Inferior parietal cortex (tissue), 1 donor: ENCODE results near the gene IRF9.

ENCODE experiments used
- DNase-seq: peaks from one replicate; pipeline ENCODE4 v3.0.0-alpha.2; 2016; ENCODE audit errors: extremely low spot score

Gene IRF9

DNA sequence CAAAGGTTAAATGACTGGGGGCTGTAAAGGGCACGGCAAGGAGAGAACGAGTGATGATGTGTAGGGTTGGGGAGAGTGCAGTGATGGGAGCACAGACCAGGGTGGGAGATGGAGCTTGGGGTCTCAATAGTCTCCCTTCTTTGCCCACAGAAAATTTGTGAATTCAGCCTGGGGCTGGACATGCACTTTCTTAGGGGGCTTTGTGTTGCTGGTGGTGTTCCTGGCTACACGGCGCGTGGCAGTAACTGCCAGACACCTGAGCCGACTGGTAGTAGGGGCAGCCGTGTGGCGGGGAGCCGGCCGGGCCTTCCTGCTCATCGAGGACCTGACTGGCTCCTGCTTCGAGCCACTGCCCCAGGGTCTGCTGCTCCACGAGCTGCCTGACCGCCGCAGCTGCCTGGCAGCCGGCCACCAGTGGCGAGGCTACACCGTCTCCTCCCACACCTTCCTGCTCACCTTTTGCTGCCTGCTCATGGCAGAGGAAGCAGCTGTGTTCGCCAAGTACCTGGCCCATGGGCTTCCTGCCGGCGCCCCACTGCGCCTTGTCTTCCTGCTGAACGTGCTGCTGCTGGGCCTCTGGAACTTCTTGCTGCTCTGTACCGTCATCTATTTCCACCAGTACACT, 28.9 kb upstream of the IRF9 start:
- DNase-seq = no peak

DNA sequence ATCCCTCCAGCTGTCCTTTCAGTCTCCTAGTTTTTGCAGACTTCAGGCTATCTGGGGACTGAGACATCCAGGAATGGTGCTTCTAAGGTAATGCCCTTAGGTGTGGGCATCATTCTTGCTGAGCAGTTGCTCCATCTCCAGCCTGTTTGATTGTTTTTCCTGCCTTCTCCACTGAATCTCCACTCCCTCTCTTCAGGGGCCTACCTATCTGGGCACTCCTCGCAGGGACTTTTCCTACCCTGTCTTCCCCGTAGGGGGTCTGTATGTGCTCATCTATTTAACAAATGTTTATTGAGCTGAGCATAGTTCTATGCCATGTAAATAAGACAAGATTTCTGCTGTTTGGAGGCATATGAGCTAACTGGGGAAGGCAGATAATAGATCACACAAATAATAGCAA, 28.1 kb upstream of the IRF9 start:
- DNase-seq = no peak

DNA sequence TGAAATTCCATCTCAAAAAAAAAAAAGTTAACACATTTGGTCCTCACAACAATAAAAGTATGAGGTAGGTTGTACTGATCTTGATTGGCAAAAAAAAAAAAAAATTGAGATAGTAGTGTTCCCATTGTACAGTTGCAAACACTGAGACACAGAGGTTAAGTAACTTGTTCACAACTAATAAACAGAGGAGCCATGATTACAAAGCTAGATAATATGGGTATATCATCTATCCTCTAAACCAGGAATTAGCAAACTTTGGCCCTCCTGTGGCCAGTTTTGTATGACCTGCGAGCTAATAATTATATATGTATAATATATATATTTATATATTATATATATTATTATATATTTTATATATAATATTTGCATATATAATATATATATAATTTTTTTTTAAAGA, 27.3 kb upstream of the IRF9 start:
- DNase-seq = no peak

DNA sequence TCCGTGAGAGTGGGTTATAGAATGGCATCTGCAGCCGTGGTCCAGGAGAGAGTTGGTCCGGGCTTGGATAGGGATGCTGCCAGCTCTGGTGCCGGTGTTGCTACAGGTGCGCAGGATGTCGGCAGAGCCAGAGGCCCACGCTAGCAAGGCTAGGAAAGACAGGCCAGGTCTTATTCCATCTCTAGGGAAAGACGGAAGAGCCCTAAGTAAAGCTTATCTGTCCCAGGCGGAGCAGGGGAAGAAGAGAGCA, 25.6 kb upstream of the IRF9 start:
- DNase-seq = no peak

DNA sequence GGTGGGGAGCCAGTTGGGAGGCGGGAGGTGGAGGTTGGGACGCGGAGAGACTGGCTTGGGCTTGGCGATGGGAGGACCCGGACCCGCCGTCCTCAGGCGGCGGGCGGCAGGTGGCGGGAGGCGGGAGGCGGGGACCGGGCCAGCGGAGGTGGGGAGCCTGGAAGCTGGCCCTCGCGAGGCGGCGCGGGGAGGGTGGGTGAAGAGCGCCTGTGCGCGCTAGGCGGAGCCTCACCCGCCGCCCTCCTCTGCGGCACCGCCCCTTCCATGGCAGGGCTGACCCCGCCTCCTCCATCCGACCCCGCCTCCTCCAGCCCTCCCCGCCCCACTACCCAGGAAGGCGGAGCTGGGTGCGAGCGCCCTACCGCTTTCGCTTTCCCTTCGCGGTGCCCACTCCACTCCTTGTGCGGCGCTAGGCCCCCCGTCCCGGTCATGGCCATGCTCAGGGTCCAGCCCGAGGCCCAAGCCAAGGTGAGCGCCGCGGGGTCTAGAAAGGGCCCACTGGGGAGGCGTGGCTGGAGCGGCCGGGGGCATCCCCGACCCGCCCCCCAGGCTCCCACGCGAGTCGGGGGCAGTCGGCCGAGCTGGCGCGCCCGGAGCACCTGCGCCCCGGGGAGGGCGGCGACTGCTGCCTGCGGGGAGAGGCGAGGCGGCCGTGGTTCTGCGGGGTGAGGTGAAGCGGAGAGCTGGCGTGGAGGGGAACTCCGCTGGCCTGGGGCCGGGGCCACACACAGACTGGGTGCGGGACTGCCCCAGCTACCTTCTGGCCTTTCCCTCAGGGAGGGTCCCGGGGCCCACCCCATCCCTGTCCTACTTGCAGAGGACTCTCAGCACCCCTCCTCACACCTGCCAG, 25.0 kb upstream of the IRF9 start, which contains the start of gene PSME1:
PSME1 (plus strand) TSS at position 361 of the 850 bp plus-strand sequence; CDS start at position 430, 69 bp downstream.
- peak; percentile 83 for DNase-seq

DNA sequence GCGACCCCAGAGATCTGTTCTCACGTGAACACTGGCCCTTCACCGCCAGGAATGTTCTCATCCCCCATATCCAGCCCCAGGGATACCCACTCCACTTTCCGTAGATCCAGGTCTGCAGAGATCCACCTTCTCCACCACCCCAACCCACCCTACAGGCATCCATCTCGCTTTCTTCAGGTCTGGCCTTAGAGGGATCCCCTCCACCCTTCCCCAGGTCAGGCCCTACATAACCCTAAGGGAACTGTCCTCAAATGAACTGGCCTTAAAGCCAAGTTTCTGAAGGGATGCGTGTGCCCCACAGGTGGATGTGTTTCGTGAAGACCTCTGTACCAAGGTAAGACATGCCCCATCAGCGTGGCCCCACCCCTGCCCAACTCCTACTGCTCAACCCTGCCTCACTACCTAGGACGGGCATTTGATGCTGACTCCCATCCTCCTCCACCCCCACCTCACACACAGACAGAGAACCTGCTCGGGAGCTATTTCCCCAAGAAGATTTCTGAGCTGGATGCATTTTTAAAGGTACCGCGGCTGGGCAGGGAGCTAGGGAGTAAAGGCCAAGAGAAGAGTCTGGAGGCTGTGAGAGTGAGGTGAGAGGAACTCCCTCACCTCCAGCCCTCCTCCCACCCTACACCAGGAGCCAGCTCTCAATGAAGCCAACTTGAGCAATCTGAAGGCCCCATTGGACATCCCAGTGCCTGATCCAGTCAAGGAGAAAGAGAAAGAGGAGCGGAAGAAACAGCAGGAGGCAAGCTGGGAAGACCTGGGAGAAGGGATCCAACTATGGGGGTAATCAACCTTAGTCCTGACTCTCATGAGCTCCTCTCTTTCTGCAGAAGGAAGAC, 24.2 kb upstream of the IRF9 start:
- no peak for DNase-seq

DNA sequence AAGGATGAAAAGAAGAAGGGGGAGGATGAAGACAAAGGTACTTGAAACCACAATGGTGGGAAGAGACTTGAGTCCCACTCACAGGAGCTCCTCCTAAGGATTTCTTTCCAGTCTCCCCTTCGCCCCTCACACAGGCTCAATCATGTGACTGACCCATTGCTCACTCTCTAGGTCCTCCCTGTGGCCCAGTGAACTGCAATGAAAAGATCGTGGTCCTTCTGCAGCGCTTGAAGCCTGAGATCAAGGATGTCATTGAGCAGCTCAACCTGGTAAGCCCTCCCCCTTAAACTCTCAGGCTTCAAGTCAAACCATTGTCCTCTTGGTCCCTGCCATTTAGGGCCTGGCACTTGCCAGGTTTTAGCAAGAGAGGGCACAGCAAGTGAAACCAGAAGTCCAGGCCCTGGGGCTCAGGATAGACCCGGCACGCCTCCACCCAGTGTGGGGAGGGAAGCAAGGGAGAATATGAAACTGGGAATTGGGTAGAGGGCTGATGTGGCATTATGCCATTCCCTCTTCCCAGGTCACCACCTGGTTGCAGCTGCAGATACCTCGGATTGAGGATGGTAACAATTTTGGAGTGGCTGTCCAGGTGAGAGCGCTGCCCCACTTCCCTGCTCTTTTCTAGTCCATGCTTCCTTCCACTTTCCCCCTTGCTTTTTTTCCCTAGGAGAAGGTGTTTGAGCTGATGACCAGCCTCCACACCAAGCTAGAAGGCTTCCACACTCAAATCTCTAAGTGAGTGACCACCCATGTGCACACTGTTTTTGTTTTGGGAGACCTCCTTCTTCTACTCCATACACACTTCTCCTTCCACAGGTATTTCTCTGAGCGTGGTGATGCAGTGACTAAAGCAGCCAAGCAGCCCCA, 23.3 kb upstream of the IRF9 start:
- no peak for DNase-seq

DNA sequence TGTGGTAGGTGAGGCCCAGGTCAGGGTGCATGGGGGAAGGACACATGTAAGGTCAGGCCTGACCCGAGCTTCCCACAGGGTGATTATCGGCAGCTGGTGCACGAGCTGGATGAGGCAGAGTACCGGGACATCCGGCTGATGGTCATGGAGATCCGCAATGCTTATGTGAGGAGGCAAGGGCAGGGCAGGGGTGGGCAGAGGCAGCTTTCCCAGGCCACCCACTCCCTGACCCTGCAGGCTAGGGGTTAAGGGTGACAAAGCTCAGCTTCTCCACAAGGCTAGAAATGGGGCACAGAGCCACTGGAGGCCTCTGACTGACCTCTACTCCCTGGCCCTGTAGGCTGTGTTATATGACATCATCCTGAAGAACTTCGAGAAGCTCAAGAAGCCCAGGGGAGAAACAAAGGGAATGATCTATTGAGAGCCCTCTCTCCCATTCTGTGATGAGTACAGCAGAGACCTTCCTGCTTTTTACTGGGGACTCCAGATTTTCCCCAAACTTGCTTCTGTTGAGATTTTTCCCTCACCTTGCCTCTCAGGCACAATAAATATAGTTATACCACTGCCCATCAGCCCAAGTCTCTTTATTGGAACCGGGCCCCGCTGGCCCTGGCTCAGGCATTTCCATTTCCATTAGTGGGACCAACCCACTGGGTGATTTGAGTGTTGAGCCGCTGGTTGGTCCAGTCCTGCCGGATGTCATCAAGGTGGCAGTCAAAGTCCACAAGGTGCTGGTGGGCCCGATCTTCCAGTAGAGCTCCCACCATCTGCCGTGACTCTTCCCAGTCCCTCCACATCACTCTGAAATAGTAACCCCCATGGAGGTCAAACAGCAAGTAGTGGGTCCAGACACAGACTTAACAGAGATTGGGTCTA, 22.4 kb upstream of the IRF9 start:
- no peak for DNase-seq

DNA sequence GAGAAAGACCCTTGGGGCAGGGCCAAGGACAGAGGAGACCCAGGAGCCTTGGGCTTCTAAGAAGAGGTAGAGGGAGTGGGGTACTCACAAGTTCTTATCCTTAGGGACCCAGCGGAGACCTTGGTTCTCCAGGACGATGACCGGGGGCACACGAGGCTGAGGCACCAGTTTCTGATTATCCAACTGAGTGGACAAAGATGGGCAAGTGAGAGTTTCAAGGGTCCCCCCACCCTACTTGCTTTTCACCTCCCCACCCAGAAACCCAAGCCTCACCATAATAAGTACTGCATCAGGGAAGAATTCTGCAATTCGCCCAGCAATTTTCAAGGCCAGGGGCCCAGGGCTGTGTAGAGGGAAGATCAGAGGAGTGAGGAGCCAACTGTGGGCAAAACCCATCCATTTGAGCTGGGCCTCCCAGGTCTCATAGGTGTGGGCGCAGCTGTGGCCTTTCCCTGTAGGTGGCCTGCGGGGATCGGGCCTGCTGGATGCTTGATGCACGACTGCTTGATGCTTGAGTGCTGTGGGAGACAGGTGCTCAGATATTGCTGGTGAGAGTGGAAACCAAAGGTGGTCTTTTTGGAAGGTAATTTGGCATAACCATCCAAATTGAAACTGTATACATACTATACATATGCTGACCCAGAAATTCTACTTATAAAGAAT, 21.7 kb upstream of the IRF9 start:
- no peak for DNase-seq

DNA sequence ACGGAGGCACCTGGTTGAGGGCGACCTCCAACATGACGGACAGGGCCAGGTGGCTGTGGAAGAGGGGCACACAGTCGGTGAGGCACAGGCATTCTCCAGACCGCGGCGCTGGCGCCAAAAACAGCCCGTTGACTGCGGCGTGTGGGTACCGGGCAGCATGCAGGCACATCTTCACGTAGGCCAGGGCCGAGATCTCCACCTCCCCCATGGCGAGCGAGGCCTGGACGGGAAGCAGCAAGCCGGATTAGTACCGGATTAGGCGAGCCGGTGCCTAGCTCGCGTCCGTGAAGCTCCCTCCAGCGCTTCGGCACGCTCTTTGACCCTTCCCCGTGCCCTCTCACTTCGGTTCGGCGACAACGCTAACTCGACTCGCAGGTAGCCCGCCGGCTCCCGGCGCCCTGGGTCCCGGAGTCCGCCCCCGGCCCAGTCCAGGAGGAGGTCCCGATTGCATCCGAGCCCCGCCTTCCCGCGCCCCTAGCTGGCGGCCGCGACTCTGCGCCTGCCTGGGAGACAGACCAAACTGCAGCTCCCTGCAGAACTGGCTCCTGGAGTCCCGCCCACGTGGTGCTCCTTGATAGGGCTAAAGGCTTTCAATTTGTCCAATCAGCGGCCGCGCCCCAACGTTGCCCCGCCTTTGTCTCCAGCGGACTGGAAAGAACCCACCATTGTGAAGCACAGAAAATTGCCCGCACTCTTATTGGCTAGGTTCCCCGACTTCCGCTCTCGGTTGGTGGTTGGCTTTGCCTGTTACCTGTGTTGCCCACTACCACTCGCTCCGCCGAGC, 19.8 kb upstream of the IRF9 start, which contains the start of gene EMC9:
EMC9 (minus strand) TSS at position 495 of the 784 bp plus-strand sequence; CDS start at position 208, 287 bp downstream.
- peak; percentile 99 for DNase-seq

DNA sequence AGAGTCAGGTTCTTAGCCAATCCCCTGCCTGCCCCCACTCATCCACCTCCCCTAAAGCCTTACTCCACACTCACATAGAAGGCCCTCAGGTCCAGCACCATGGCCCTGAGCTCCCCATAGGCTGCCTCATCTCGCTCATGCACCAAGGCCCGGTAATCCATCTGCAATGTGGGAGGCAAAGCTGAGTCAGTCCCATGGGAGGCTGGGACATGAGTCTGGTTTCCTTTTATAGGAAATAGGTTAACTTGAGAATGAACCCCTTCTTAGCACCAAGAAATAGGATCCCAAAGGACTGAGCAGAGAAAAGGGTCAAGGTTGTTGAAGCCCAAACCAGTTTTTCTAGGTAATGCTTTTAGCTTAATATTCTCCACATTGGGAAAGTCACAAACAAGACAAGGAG, 17.6 kb upstream of the IRF9 start:
- DNase-seq = no peak

DNA sequence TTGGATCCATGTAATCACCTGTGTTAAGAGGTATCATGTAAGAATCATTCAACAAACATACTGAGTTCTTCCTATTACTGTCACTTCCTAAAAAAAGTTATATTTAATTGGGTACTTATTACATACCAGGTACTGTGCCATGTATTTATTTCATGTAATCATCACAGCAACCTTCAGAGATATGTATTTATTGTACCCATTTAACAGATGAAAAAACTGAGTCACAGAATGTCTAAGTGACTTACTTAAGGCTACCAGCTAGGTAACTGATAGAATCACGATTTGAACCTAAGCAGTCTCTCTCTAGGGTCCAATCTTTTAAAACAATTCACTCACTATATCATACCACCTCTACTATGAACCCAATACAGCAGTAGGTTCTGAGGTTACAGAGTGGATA, 16.6 kb upstream of the IRF9 start:
- no peak for DNase-seq

DNA sequence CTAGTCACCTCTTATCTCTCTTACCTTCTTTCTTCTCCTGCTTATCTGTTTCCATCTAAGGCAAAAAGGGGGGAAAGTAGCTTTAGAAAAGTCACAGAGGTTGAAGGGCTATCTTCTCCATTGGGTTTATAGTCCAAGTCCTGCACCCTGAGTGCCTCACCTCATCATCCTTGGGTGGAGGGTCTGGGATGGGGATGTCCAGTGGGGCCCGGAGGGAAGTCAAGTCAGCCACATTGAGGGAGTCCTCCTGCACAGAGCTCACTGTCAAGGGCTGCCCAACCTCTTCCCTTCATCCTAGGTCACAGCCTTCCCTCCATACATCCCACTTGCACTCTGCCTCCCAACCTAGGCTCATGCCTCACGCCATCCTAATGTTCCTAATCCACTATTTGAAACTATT, 15.8 kb upstream of the IRF9 start:
- DNase-seq = no peak

DNA sequence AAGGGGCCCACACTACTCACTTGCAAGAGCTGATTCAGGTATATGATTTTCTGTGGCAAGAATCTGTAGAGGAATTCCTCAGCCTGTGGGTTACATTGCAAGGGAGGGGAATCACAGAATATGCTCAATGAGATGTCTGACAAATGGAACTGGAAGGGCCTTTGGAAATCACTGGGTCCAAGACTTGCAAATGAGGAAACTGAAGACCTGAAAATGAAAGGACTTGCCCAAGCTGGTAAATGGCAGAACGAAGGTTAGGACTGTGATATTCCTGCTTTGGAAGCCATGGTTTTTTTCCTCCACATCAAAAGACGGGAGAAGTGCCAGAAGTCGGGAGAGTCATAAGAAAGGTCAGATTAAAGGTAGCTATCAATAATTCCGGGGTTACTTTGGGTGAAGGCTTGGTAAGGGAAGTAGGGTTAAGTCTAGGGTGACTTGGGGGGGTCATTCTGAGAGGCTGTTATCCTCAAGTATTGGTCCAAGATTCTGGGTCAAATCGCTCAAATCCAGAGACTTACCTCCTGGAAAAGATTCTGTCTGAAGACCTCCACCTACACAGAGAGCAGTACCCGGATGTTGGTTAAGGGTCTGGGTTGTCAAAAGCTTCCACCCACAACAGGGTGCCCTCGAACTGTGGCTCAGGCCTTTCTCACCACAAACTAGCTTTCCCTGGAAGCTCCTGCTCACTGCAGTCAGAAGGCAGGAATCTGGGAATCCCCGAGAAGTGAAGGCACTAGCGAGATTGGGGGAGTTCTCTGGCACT, 15.2 kb upstream of the IRF9 start:
- DNase-seq = no peak

DNA sequence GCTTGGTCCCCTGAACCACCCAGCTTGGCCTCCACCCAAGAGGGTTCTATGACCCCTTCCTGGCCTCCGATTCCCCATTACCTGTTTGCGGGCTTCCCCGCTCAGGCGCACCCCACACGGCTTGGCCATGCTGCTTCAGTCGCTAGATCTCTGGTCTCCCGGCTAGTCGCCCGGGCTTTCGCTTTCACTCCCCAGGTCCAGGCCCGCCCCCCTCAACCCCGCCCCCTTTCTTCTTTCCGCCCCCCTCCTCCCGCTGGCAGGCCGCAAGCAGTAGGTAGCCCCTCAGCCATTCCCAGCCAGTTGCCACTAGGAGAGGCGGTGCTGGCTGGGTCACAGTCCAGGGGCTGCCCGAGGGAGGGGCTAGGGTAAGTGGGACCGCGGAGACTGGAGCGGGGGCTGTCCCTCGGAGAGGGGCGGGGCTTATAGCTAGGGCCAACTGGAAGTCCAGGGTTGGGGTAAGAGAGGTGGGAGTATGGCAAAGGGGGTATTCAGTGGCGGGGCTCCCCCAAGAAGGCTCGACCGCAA, 14.6 kb upstream of the IRF9 start, which contains the start of gene PSME2:
PSME2 (minus strand) TSS at position 158 of the 525 bp plus-strand sequence; CDS start at position 129, 29 bp downstream.
- peak; percentile 67 for DNase-seq

DNA sequence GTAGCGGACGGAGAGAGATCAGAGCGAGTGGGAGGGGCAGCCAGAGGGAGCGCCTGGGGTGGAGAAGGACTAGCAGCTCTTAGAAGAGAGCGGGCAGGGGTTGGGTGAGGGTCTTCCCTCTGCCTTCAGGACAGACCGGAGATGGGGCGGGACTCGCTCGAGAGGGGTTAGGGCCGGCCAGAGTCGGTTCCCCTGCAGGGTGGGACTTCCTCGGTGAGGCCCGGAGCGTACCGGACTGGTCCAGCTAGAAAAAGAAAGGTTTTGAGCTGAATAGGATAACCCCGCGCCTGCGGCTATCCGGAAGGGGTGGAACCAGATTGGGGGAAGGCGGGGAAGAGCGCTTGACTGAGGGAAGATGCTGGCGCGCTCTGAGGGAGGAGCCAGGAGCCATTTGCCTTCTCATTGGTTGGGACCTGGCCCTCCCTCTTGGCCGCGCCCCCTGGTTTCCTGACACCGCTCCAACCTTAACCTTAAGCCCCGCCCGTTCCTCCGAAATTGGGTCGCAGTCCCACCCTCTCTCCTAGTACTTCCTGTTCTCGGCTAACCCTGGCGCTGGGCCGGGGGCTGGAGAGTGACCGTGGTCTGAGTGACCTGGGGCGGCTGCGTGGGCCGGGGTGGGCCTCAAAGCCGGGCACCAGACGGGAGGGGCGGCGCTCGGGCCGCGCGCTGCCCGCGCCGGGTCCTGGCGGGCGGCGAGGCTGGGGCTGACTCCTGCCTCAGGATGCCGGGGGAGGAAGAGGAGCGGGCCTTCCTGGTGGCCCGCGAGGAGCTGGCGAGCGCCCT, 13.9 kb upstream of the IRF9 start, which contains the start of gene RNF31:
RNF31 (plus strand) TSS at position 521 of the 783 bp plus-strand sequence; CDS start at position 722, 201 bp downstream.
- DNase-seq = peak; percentile 97
